Measurements from ENCODE around the gene ASTN2.

DNA sequence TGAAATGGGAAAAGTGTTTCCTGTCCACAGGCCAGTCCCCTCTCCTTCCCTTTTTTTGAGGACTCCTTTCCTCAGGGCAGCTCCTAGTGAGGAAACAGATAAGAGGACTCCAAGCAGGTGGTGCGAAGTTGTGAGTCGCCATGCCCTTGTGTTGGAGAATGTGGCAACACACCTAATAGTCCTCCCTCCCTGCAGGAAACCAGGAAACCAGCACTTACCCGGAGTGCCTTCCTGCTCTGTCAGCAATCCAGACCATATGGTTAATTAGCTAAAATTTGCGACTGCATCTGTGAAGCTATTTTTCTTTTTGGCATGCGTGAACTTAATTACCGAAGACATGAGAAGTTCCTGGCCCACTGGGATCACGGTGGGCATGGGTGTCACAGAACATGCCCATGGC lies 657.8 kb downstream of the ASTN2 start:
- TF ChIP-seq, protein P1, sequence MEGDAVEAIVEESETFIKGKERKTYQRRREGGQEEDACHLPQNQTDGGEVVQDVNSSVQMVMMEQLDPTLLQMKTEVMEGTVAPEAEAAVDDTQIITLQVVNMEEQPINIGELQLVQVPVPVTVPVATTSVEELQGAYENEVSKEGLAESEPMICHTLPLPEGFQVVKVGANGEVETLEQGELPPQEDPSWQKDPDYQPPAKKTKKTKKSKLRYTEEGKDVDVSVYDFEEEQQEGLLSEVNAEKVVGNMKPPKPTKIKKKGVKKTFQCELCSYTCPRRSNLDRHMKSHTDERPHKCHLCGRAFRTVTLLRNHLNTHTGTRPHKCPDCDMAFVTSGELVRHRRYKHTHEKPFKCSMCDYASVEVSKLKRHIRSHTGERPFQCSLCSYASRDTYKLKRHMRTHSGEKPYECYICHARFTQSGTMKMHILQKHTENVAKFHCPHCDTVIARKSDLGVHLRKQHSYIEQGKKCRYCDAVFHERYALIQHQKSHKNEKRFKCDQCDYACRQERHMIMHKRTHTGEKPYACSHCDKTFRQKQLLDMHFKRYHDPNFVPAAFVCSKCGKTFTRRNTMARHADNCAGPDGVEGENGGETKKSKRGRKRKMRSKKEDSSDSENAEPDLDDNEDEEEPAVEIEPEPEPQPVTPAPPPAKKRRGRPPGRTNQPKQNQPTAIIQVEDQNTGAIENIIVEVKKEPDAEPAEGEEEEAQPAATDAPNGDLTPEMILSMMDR (IDR thresholded peaks at IDR 0.05), result no peak
- TF ChIP-seq POLR2A (IDR thresholded peaks at IDR 0.05) (no peak), EP300 (IDR thresholded peaks at IDR 0.05) (no peak), POLR2AphosphoS5 (IDR thresholded peaks at IDR 0.05) (no peak)
